GM21737 (cell line): ENCODE results near the gene CLEC4G.
"Not testable (repeated sequence)": the region's sequence is repeated elsewhere in the genome, so short reads cannot be mapped to it uniquely, and the experiment has no call there.

ENCODE experiments used
- ATAC-seq: cut with Tn5 transposase; IDR thresholded peaks from one replicate; pipeline ENCODE4 v1.9.1; 2021; ENCODE audit warnings: mild to moderate bottlenecking, moderate library complexity; ENCODE audit not compliant: unreplicated experiment

Gene CLEC4G

GRCh38 chr19:7732045-7732444 lies at the start of gene CLEC4G:
Gene CLEC4G, minus strand, starts transcription at chr19:7732110. Its CDS starts 8 bp downstream, at chr19:7732102.
- ATAC-seq = no peak

DNA sequence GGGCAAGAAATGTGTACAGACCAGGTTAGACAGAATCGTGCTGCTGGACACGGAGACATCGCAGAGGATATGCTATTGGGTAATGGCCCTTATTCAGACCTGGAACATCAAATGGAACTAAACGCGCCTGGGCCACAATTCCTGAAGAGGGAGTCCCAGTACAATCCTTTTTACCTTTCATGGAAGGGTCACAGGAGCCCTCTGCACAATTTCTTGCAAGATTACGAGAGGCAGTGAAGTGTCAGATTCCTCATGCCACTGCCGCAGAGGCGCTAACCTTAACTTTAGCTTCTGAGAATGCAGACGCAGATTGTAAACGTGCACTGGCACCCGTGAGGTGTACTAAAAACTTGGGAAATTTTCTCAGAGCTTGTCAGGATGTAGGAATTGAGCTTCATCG lies 49.2 kb upstream of the CLEC4G start:
- no peak for ATAC-seq

DNA sequence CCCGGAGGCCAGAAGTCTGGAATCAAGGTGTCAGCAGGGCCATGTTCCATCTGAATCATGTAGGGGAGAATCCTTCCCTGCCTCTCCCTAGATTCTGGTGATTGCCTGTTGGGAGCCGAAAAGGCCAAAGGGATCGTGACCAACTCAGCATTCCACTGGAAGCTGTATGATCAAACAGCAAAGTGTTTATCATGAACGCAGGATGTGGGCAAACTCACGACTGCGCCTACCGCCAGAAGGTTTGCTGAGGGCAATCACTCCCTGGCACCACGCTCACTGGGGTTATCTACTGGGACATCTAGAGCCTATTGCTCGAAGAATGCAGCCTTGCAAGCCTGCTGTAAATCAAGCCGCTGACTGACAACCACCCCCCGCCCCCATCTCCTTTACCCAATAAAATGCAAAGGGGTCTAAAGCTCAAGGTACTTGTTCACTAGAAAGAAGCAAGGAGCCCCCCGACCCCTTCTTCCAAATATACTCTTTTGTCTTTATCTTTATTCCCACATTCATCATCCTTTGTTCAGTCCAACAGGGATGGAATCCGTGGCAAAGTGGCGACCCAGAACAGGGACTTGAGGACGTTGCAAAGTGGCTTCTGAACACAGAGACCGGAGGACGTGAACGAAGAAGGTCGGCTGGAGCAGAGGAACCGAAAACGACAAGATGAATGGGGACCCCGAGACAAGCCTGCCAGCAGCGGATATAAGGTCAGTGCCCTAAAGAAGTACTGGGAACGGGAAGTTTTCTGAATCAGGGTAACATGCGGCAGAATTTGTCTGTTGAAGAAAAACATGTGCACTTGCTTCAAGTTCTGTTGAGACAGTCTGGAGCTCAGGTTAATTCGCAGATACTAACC lies 47.9 kb upstream of the CLEC4G start:
- no peak for ATAC-seq

GRCh38 chr19:7778081-7778480 lies 46.2 kb upstream of the CLEC4G start:
- ATAC-seq = no peak

GRCh38 chr19:7775761-7776160 lies 43.9 kb upstream of the CLEC4G start:
- no peak for ATAC-seq

DNA sequence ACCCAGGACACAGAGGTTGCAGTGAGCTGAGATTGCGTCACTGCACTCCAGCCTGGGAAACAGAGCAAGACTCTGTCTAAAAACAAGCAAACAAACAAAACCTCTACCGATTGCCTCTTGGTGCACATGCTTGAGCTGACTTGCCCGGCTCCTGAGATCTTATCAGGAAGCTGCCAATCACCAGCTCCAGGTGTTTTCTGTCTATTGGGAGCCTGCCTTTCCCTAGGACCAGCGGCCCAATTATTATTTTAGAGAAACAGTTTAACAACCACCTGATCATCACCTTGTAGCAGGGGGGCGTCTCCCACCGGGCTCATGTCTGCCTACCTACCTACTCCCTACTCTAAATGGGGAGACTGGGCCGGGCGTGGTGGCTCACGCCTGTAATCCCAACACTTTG lies 41.9 kb upstream of the CLEC4G start:
- ATAC-seq = no peak

- ATAC-seq = no peak
These were observed 40.9 kb upstream of the CLEC4G start for GRCh38 chr19:7772752-7773291.

- no peak for ATAC-seq
These were observed 39.2 kb upstream of the CLEC4G start for GRCh38 chr19:7771072-7771471.

GRCh38 chr19:7769171-7769570 lies 37.3 kb upstream of the CLEC4G start:
- ATAC-seq = no peak

DNA sequence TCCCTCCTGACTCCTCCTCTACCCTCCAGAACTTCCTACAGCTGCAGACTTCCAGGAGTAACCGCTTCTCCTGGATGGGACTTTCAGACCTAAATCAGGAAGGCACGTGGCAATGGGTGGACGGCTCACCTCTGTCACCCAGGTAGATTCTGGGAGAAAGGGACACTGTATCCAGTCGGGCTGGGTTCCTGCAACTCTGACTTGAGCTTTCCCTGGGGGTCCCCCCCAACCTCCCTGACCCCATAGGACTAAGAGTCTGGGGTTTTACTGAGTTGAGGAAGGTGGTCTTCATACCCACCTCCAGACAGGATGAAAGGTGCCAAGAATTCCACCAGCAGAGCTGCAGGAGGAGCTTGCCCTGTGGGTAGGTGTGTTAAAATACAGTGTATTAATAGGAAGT lies 35.6 kb upstream of the CLEC4G start:
- no peak for ATAC-seq

- no peak for ATAC-seq
These were observed 34.6 kb upstream of the CLEC4G start for GRCh38 chr19:7766535-7766934.

DNA sequence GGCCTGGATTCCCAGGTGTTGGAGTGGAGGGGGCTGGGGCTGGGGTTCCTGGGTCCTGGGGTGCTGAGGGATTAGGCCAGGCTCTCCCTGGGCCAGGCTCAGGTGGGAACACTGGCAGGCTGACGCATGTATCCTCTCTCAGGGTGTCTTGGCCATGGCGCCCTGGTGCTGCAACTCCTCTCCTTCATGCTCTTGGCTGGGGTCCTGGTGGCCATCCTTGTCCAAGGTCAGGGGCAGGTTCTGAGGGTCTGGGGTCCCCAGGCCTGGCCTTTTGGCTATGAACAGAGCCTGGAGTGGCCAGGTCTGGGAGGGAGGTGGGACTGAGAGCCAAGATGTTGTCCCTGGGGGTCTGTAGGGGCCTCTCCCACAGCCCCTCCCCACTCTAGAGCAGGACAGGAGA lies 33.1 kb upstream of the CLEC4G start:
- not testable (repeated sequence) for ATAC-seq

GRCh38 chr19:7764157-7764556 lies 32.2 kb upstream of the CLEC4G start:
- not testable (repeated sequence) for ATAC-seq

DNA sequence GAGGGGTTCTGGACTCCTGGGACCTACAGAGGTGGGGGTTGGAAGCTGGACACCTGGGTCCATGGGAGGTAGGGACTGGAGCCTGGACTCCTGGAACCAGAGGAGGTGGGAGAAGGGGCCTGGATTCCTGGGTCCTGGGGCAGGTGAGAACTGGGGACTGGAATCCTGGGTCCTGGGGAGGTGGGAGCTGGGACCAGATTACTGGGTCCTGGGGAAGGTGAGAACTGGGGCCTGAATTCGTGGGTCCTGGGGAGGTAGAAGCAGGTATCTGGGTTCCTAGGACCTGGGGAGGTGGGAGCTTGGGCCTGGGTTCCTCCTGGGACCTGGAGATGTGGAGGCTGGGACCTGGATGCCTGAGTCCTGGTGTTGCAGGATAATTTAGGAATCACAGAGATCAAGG lies 31.8 kb upstream of the CLEC4G start:
- ATAC-seq = no peak

GRCh38 chr19:7762719-7763293 lies 30.9 kb upstream of the CLEC4G start, which contains the start of gene CLEC4M:
Gene CLEC4M, plus strand, starts transcription at chr19:7763243. Its CDS starts 24 bp downstream, at chr19:7763267.
- no peak for ATAC-seq

DNA sequence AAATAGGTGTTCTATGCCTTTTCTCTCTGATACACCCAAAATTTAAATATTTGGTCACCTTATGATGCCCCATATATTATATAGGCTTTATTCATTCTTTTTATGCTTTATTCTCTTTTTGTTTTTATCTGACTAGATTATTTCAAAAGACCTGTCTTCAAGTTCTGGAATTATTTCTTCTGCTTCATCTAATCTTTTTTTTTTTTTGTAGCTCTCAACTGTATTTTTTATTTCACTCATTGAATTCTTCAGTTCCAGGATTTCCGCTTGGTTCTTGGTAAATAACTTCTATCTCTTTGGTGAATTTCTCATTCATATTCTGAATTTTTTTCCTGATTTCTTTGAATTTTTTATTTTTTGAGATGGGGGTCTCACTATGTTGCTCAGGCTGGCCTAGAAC lies 27.2 kb upstream of the CLEC4G start:
- no peak for ATAC-seq

GRCh38 chr19:7757358-7757757 lies 25.4 kb upstream of the CLEC4G start:
- no peak for ATAC-seq

DNA sequence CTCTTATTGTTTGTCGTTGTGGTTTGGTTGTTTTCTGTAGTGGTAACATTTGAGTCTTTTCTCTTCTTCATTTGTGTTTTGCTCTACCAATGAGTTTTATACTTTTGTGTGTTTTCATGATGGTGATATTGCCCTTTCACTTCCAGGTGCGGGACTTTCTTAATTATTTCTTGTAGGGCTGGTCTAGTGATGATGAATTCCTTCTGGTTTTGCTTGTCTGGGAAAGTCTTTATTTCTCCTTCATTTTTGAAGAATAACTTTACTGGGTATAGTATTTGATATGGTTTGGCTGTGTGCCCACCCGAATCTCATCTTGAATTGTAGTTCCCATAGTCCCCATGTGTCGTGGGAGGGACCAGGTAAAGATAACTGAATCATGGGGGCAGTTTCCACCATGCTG lies 24.3 kb upstream of the CLEC4G start:
- no peak for ATAC-seq

DNA sequence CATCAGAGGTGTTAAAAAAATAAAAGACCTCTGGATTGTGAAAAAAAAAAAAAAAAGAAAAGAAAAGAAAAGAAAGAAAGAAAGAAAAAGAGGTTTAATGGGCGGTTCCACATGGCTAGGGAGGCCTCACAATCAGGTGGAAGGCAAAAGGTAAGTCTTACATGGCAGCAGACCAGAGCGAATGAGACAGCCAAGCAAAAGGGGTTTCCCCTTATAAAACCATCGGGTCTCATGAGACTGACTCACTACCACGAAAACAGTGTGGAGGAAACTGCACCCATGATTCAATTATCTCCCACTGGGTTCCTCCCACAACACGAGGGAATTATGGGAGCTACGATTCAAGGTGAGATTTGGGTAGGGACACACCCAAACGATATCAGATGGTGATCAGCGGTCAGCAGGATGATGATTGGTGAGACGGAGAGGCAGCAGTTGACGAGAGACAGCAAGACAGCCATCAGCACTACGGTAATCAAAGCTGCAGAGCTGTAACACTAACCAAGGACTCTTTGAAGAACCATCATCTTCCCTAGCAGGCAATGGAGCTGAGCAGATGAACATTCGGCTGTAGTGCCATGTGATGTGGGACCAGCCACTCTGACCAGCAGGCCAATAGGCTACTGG lies 19.4 kb upstream of the CLEC4G start:
- ATAC-seq = no peak

DNA sequence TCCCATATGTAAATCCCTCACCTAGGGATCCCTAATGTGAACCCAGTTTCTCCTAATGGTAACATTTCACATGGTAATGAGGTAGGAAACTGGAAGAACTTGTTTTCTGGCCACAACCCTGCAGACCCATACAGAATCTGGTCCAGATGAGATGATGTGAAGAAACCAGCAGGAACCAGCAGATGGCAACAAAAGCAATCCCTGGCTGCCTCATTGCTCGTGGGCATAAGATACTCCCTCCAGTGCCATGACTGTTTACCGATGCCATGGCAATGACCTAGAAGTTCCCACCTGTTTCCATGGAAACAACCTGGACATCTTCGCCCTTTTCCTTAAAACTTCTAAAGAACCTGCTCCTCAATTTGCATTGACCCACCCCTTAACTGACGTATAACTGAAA lies 16.8 kb upstream of the CLEC4G start:
- ATAC-seq = no peak

GRCh38 chr19:7748171-7748570 lies 16.3 kb upstream of the CLEC4G start:
- ATAC-seq = no peak
